ENCODE data around the gene BACH2. TPM values are rescaled to one million over a fixed set of nuclear protein-coding genes. Genes with fewer than 3 reads are reported as not detected.

Gene BACH2
- total and polyA plus RNA-seq, 2 of the 4 experiments (the other 2 are of a cell fraction), result 1.3 to 1.4 TPM

DNA sequence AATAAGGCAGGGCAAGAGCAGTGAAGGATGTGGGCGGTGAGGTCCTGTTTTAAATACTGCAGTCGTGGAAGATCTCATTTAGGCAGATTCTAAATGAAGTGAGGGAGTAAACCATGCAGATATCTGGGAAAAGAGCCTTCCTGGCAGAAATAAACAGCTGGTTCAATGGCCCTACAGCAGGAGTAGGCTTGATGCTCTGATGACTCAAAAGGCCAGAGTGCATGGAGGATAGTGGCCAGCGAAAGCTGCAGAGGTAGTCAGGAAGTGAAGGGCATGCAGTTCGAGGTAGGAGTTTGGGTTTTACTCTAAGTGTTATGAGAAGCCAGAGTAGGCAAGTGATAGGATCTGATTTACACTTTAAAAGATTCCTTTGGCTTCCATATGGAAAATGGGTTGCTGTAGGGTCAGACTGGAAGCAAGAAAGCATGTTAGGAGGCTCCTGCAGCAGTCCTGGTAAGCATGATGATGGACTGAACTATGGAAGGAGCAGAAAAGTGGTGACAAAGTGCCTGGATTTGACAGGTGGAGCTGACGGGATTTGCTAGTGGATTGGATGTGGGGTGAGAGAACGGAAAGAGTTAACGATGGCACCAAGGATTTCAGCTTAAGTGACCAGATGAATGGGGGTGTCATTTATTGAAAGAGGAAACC, 252.3 kb downstream of the BACH2 start (continued):
- TF ChIP-seq MAFK (IDR thresholded peaks at IDR 0.05; ENCODE audit: low read depth, low read length), result no peak

DNA sequence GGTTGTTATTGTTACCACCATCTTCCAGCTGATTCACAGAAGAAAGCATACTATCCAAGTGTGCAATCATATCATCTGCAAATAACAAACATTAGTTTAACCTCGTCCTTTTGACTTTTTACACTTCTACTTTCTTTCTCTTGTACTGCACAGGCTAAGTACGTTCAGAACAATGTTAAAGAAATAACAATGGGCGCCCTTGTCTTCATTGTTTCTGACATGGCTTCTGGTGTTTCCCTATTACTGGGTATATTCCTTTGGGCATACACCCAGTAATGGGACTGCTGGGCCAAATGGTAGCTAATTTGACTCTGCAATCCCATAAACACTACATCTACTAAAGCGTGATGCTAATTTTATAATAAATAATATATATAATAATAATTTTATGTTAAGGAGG, 255.7 kb downstream of the BACH2 start:
- no peak overlapping the region for H3K4ac ChIP-seq (ENCODE audit: low read depth, low read length)
- no peak overlapping the region for H4K8ac ChIP-seq (ENCODE audit: low read depth in 2 of 2, low read length in 2 of 2)
- peaks cover 11% of the 10 kb centered on the region for H3K4me1 ChIP-seq (ENCODE audit: control insufficient read depth, insufficient read depth, low read length)
- dilution Hi-C loops (cut with HindIII; ENCODE audit: low sequenced_read_pairs, unreplicated experiment) (no loop called here), in situ Hi-C loops (cut with MboI; ENCODE audit: low sequenced_read_pairs) (no loop called here), intact Hi-C loops (cut with micrococcal nuclease) (no loop called here)
- no peak overlapping the region for H3K18ac ChIP-seq (ENCODE audit: low read depth, low read length)
- H3K27ac ChIP-seq (ENCODE audit: insufficient read depth, low read length), result no peak overlapping the region
- no peak overlapping the region for H2BK5ac ChIP-seq (ENCODE audit: low read depth, low read length, poor library complexity, severe bottlenecking)
- no peak overlapping the region for H3K56ac ChIP-seq (ENCODE audit: extremely low read depth, insufficient read depth, low read length)
- H2BK20ac ChIP-seq (ENCODE audit: low read depth, low read length), result no peak overlapping the region; the same call in 1 of the 2 replicates
- H3K9me1 ChIP-seq (ENCODE audit: insufficient read depth, low read length), result peaks cover 9% of the 10 kb centered on the region
- no peak overlapping the region for H3K4me2 ChIP-seq (ENCODE audit: low read depth, low read length)
- no peak overlapping the region for H3K9ac ChIP-seq (ENCODE audit: low read depth, low read length)
- CTCF ChIA-PET, result no interaction called here
- no peaks in the 10 kb centered on the region for H3K9me3 ChIP-seq (ENCODE audit: control insufficient read depth, insufficient read depth, low read length)
- H4K5ac ChIP-seq (ENCODE audit: low read depth, low read length), result no peak overlapping the region
- no TSS peak for BruUV-seq (replicated peaks)
- H4K20me1 ChIP-seq (ENCODE audit: insufficient read depth, low read length), result no peaks in the 10 kb centered on the region
- no peak for TF ChIP-seq RFX5 (IDR thresholded peaks at IDR 0.05; ENCODE audit: low read depth, low read length)
- TF ChIP-seq RAD21 (IDR thresholded peaks at IDR 0.05; ENCODE audit: low read length), result no peak
- TF ChIP-seq MAFK (IDR thresholded peaks at IDR 0.05; ENCODE audit: low read depth, low read length), result no peak
- TF ChIP-seq MAZ (IDR thresholded peaks at IDR 0.05; ENCODE audit: borderline replicate concordance, low read depth, low read length), result no peak
- no peak for TF ChIP-seq NFE2L2 (IDR thresholded peaks at IDR 0.05; ENCODE audit: low read depth, low read length)
- no peak for TF ChIP-seq FOS (IDR thresholded peaks at IDR 0.05; ENCODE audit: low read depth, low read length)
- no peak for TF ChIP-seq BHLHE40 (IDR thresholded peaks at IDR 0.05; ENCODE audit: low read depth, low read length)
- TF ChIP-seq, protein P1, sequence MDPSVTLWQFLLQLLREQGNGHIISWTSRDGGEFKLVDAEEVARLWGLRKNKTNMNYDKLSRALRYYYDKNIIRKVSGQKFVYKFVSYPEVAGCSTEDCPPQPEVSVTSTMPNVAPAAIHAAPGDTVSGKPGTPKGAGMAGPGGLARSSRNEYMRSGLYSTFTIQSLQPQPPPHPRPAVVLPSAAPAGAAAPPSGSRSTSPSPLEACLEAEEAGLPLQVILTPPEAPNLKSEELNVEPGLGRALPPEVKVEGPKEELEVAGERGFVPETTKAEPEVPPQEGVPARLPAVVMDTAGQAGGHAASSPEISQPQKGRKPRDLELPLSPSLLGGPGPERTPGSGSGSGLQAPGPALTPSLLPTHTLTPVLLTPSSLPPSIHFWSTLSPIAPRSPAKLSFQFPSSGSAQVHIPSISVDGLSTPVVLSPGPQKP (IDR thresholded peaks at IDR 0.05; ENCODE audit: borderline replicate concordance, low read depth, low read length), result no peak
- TF ChIP-seq POLR2A (IDR thresholded peaks at IDR 0.05; ENCODE audit: low read depth, low read length), result no peak
- TF ChIP-seq, protein P2, sequence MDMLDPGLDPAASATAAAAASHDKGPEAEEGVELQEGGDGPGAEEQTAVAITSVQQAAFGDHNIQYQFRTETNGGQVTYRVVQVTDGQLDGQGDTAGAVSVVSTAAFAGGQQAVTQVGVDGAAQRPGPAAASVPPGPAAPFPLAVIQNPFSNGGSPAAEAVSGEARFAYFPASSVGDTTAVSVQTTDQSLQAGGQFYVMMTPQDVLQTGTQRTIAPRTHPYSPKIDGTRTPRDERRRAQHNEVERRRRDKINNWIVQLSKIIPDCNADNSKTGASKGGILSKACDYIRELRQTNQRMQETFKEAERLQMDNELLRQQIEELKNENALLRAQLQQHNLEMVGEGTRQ (IDR thresholded peaks at IDR 0.05; ENCODE audit: low read depth, low read length), result no peak
- H2BK15ac ChIP-seq (ENCODE audit: low read depth, low read length), result no peak overlapping the region
- no peak overlapping the region for H3K14ac ChIP-seq (replicated peaks; ENCODE audit: low read depth, low read length)
- no peaks in the 10 kb centered on the region for H3K27me3 ChIP-seq (ENCODE audit: control insufficient read depth, insufficient read depth, low read length)
- no peak overlapping the region for H2AFZ ChIP-seq (replicated peaks; ENCODE audit: low read length, poor library complexity)
- H2BK120ac ChIP-seq (ENCODE audit: low read depth, low read length), result no peak overlapping the region
- H3K4me3 ChIP-seq (ENCODE audit: insufficient read depth, low read depth, low read length), result no peak overlapping the region
- ATAC-seq (ENCODE audit: low read depth) (no peak), DNase-seq (no peak)
- H2AK5ac ChIP-seq (ENCODE audit: low read depth, low read length), result no peak overlapping the region
- H3K23ac ChIP-seq (ENCODE audit: low read depth, low read length), result no peak overlapping the region
- no peak overlapping the region for H4K91ac ChIP-seq (ENCODE audit: insufficient read depth, low read depth, low read length)
- POLR2A ChIA-PET (ENCODE audit: unreplicated experiment), result no interaction called here
- H3K36me3 ChIP-seq (ENCODE audit: control insufficient read depth, insufficient read depth, low read length), result no peaks in the 10 kb centered on the region
- H2AK9ac ChIP-seq (replicated peaks; ENCODE audit: low read depth, low read length, poor library complexity), result no peak overlapping the region
- WGBS, 2 experiments (ENCODE audit: extremely low coverage in 2 of 2, insufficient read length in 1 of 2), result no CpG with 5 or more reads among the region's 4 CpGs
- no peaks in the 10 kb centered on the region for H3K79me1 ChIP-seq (ENCODE audit: low read depth in 1 of 2, low read length in 2 of 2)
